ENCODE data around the gene FHOD3. TPM values are rescaled to one million over a fixed set of nuclear protein-coding genes. Genes with fewer than 3 reads are reported as not detected.

FHOD3 gene
- total and polyA plus RNA-seq, 2 of the 13 experiments (the other 11 are each of a cell fraction or from before 2014, with no cell fraction given) = 0.07 TPM; not detected in 1

DNA sequence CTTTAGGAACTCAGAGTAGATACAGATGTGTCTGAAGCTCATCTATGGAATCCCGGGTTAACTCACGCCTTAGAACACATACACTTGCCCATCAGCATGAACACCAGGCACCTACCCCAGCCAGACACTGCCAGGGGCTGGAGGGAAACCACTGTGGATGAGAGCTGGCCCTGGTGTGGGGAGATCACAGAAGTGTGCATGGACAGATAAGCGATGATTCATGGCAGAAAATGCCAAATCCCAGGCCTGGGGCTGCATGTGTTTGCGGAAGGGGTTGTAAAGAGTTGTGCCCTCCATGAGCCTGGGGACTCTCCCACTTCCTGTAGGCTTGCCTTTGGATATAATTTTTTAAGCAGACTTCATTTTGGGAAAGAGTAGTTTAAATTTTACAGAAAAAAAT is 193.4 kb downstream of the FHOD3 start:
- intact Hi-C loops (cut with micrococcal nuclease; ENCODE audit: unreplicated experiment) = no loop called here
- ATAC-seq (no peak), DNase-seq (ENCODE audit: low spot score) (no peak), FAIRE-seq (no peak)
- no peaks in the 10 kb centered on the region for H4K20me1 ChIP-seq (ENCODE audit: insufficient read depth, low read length)
- no peak overlapping the region for H3K9ac ChIP-seq (ENCODE audit: insufficient read depth, low read depth, low read length)
- in situ Hi-C loops (cut with HindIII; ENCODE audit: extremely low pct_ligation_motif_present, low pct_unique_long_range_greater_than_20kb) = no loop called here
- BruUV-seq (replicated peaks) = no TSS peak
- no peaks in the 10 kb centered on the region for H3K36me3 ChIP-seq (replicated peaks in 1 of 2; ENCODE audit: control insufficient read depth in 1 of 2, insufficient read depth in 2 of 2, low read length in 2 of 2)
- no peaks in the 10 kb centered on the region for H3K9me3 ChIP-seq (ENCODE audit: low read length)
- 41% methylated on average over 4 of the region's 4 CpGs for WGBS (ENCODE audit: low lambda C conversion rate)
- H3K27ac ChIP-seq (ENCODE audit: extremely low read length, insufficient read depth, low read length) = no peak overlapping the region
- no peak overlapping the region for H2AFZ ChIP-seq (ENCODE audit: low read length)
- ChIA-PET POLR2A (no interaction called here), CTCF (ENCODE audit: low intra/inter-chr PET ratio, low total read pairs) (no interaction called here)
- TF ChIP-seq GTF2F1 (IDR thresholded peaks at IDR 0.05; ENCODE audit: low read length) = no peak
- TF ChIP-seq, protein P1, sequence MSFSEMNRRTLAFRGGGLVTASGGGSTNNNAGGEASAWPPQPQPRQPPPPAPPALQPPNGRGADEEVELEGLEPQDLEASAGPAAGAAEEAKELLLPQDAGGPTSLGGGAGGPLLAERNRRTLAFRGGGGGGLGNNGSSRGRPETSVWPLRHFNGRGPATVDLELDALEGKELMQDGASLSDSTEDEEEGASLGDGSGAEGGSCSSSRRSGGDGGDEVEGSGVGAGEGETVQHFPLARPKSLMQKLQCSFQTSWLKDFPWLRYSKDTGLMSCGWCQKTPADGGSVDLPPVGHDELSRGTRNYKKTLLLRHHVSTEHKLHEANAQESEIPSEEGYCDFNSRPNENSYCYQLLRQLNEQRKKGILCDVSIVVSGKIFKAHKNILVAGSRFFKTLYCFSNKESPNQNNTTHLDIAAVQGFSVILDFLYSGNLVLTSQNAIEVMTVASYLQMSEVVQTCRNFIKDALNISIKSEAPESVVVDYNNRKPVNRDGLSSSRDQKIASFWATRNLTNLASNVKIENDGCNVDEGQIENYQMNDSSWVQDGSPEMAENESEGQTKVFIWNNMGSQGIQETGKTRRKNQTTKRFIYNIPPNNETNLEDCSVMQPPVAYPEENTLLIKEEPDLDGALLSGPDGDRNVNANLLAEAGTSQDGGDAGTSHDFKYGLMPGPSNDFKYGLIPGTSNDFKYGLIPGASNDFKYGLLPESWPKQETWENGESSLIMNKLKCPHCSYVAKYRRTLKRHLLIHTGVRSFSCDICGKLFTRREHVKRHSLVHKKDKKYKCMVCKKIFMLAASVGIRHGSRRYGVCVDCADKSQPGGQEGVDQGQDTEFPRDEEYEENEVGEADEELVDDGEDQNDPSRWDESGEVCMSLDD (CRISPR knock-in tag; IDR thresholded peaks at IDR 0.05; ENCODE audit: borderline replicate concordance) = no peak
- no peak for TF ChIP-seq JUND (CRISPR knock-in tag; IDR thresholded peaks at IDR 0.05)
- TF ChIP-seq ARNT2 (CRISPR knock-in tag; IDR thresholded peaks at IDR 0.05; ENCODE audit: low read depth) = no peak
- no peak for TF ChIP-seq MAFG (CRISPR knock-in tag; IDR thresholded peaks at IDR 0.05)
- no peak overlapping the region for H3K4me2 ChIP-seq (ENCODE audit: low read depth, low read length)
- no peak overlapping the region for H3K4me3 ChIP-seq (replicated peaks in 1 of 3; ENCODE audit: insufficient read depth in 1 of 3, low read depth in 2 of 3, low read length in 3 of 3)
- peaks cover 11% of the 10 kb centered on the region for H3K4me1 ChIP-seq (ENCODE audit: insufficient read depth, low read length)
- H3K79me2 ChIP-seq (ENCODE audit: insufficient read depth, low read length) = no peaks in the 10 kb centered on the region
- peaks cover 0 to 3% of the 10 kb centered on the region in 2 experiments; a peak in 1 of 5 replicates for H3K27me3 ChIP-seq (ENCODE audit: control insufficient read depth in 1 of 2, insufficient read depth in 2 of 2, low read length in 2 of 2)

All from HepG2 (cell line).